Activated B cell treated with CpG ODN at 0.5 μM for 24 hours (primary cell): Measurements from ENCODE around the gene ADAM11. TPM values are rescaled to one million over a fixed set of nuclear protein-coding genes. Genes with fewer than 3 reads are reported as not detected.

Experiments
- ATAC-seq: fragments of 200-7000 bp; cut with Tn5 transposase; one replicate; pipeline ENCODE4 v1.10.0; 2021; ENCODE audit warnings: low read depth, mild to moderate bottlenecking, moderate library complexity
- CTCF ChIA-PET: fragments of 350-600 bp; sonication (Branson Sonifier 250); formaldehyde crosslinking; loops from one replicate; lab custom pipeline; 2021; ENCODE audit warnings: antibody characterized with exemption; lab: Charles Lee
- POLR2A ChIA-PET: fragments of 350-600 bp; sonication (Branson Sonifier 250); formaldehyde crosslinking; loops from one replicate; lab custom pipeline; 2021; ENCODE audit warnings: antibody characterized with exemption; lab: Charles Lee
- DNase-seq: peaks from one replicate; pipeline ENCODE4 v3.0.0; 2022
- H3K27ac Mint-ChIP-seq: one replicate; pipeline ENCODE4 v1.8.0; 2020; ENCODE audit warnings: mixed read lengths
- H3K27me3 Mint-ChIP-seq: one replicate; pipeline ENCODE4 v1.8.0; 2021; ENCODE audit warnings: mixed read lengths
- H3K36me3 Mint-ChIP-seq: one replicate; pipeline ENCODE4 v1.8.0; 2021; ENCODE audit warnings: low read depth, mixed read lengths
- H3K4me1 Mint-ChIP-seq: one replicate; pipeline ENCODE4 v1.8.0; 2021; ENCODE audit warnings: mixed read lengths
- H3K4me3 Mint-ChIP-seq: one replicate; pipeline ENCODE4 v1.8.0; 2020; ENCODE audit warnings: mild to moderate bottlenecking, mixed read lengths
- H3K9me3 Mint-ChIP-seq: one replicate; pipeline ENCODE4 v1.8.0; 2020; ENCODE audit warnings: mixed read lengths
- CTCF ChIP-seq: fragments of 200-600 bp; IDR thresholded peaks from one replicate; pipeline ENCODE4 v1.8.0; 2022; ENCODE audit warnings: antibody characterized with exemption, mild to moderate bottlenecking
- intact Hi-C: fragments of 100-400 bp; cut with micrococcal nuclease; formaldehyde crosslinking; loops from one replicate; pipeline ENCODE4 v1.15.1; 2024
- total RNA-seq: library from RNA; stranded (reverse); gene quantifications from 2 replicates; pipeline ENCODE4 v1.2.3, GENCODE V29; 2022

ADAM11 gene
- total RNA-seq, 1 donor from 2014 or later, result 0.09 TPM

GRCh38 chr17:44768505-44769142 is 9.8 kb downstream of the ADAM11 start:
- Mint-ChIP-seq H3K27me3 (peaks cover 3% of the 10 kb centered on the region), H3K4me3 (no peak overlapping the region), H3K36me3 (no peaks in the 10 kb centered on the region), H3K4me1 (no peaks in the 10 kb centered on the region), H3K27ac (no peak overlapping the region), H3K9me3 (no peaks in the 10 kb centered on the region)
- ATAC-seq (no peak), DNase-seq (no peak)
- ChIA-PET POLR2A (no interaction called here), CTCF (no interaction called here)
- no peak for TF ChIP-seq CTCF
- intact Hi-C loops, result no loop called here

GRCh38 chr17:44769230-44769629 is 10.4 kb downstream of the ADAM11 start:
- H3K4me1 Mint-ChIP-seq, result no peaks in the 10 kb centered on the region
- intact Hi-C loops, result no loop called here
- H3K4me3 Mint-ChIP-seq, result no peak overlapping the region

GRCh38 chr17:44769647-44770084 is 10.9 kb downstream of the ADAM11 start:
- no peak for DNase-seq
- no peaks in the 10 kb centered on the region for H3K36me3 Mint-ChIP-seq
- TF ChIP-seq CTCF, result no peak
- ATAC-seq, result no peak
- H3K9me3 Mint-ChIP-seq, result no peaks in the 10 kb centered on the region
- H3K4me3 Mint-ChIP-seq, result no peak overlapping the region
- no peaks in the 10 kb centered on the region for H3K4me1 Mint-ChIP-seq
- H3K27ac Mint-ChIP-seq, result no peak overlapping the region
- POLR2A ChIA-PET, result no interaction called here
- intact Hi-C loops, result no loop called here
- no peaks in the 10 kb centered on the region for H3K27me3 Mint-ChIP-seq
- CTCF ChIA-PET, result no interaction called here

More at GRCh38 chr17:44769230-44769629, 10.4 kb downstream of the ADAM11 start:
- DNase-seq, result no peak
- CTCF ChIA-PET, result no interaction called here
- H3K9me3 Mint-ChIP-seq, result no peaks in the 10 kb centered on the region
- no peak for ATAC-seq
- H3K36me3 Mint-ChIP-seq, result no peaks in the 10 kb centered on the region
- POLR2A ChIA-PET, result no interaction called here
- no peak for TF ChIP-seq CTCF
- H3K27me3 Mint-ChIP-seq, result no peaks in the 10 kb centered on the region
- H3K27ac Mint-ChIP-seq, result no peak overlapping the region

GRCh38 chr17:44770166-44770925 is 11.6 kb downstream of the ADAM11 start:
- TF ChIP-seq CTCF, result no peak
- Mint-ChIP-seq H3K9me3 (no peaks in the 10 kb centered on the region), H3K36me3 (no peaks in the 10 kb centered on the region), H3K27ac (no peak overlapping the region), H3K4me1 (peaks cover 2% of the 10 kb centered on the region), H3K27me3 (no peaks in the 10 kb centered on the region), H3K4me3 (no peak overlapping the region)
- intact Hi-C loops, result no loop called here
- ATAC-seq (no peak), DNase-seq (no peak)
- POLR2A ChIA-PET, result no interaction called here
- CTCF ChIA-PET, result no interaction called here

GRCh38 chr17:44772308-44773045 is 13.7 kb downstream of the ADAM11 start:
- POLR2A ChIA-PET, result no interaction called here

More at GRCh38 chr17:44772308-44773045, 13.7 kb downstream of the ADAM11 start:
- H3K27me3 Mint-ChIP-seq, result no peaks in the 10 kb centered on the region
- H3K4me3 Mint-ChIP-seq, result no peak overlapping the region
- CTCF ChIA-PET, result interaction anchor here (3.8 kb wide), 1 partner anchor 106 kb away, joined by 28 read pairs; no protein-coding TSS in a partner anchor
- ATAC-seq, result no peak
- no peak for DNase-seq
- H3K4me1 Mint-ChIP-seq, result peaks cover 9% of the 10 kb centered on the region
- no peak overlapping the region for H3K27ac Mint-ChIP-seq
- no peaks in the 10 kb centered on the region for H3K36me3 Mint-ChIP-seq
- no peaks in the 10 kb centered on the region for H3K9me3 Mint-ChIP-seq
- intact Hi-C loops, result no loop called here
- TF ChIP-seq CTCF, result no peak
